Measurements from ENCODE around the gene CAPZB.

Gene CAPZB

DNA sequence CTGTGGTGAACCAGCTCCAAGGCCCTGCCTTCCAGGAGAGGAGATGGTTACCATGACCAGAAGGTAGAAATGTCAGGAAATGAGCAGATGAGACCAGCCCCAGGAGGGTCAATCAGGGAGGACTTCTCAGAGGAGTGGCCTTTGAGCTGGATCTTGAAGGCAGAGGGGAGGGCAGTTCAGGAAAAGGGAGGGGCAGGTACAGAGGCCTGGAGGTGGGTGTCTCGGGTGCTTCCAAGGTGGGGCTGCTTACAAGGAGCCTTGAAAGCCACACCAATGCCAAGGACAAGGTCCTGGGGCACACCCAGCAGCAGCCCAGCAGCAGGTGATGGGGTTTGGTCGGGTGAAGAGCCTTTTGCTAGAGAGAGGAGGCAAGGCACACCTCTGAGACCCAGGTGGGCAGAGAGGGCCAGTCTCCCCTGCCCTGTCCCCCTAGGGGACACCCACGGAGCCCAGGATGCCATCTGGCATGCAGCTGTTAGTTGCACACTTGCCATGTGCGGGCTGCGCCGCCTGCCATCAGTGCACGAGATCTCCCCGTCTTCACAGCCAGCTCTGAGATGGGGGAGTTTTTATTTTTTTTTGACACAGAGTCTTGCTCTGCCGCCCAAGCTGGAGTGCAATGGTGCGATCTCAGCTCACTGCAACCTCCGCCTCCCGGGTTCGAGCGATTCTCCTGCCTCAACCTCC, 154.7 kb downstream of the CAPZB start:
- TF ChIP-seq, protein P1, sequence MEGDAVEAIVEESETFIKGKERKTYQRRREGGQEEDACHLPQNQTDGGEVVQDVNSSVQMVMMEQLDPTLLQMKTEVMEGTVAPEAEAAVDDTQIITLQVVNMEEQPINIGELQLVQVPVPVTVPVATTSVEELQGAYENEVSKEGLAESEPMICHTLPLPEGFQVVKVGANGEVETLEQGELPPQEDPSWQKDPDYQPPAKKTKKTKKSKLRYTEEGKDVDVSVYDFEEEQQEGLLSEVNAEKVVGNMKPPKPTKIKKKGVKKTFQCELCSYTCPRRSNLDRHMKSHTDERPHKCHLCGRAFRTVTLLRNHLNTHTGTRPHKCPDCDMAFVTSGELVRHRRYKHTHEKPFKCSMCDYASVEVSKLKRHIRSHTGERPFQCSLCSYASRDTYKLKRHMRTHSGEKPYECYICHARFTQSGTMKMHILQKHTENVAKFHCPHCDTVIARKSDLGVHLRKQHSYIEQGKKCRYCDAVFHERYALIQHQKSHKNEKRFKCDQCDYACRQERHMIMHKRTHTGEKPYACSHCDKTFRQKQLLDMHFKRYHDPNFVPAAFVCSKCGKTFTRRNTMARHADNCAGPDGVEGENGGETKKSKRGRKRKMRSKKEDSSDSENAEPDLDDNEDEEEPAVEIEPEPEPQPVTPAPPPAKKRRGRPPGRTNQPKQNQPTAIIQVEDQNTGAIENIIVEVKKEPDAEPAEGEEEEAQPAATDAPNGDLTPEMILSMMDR (IDR thresholded peaks at IDR 0.05) = no peak

DNA sequence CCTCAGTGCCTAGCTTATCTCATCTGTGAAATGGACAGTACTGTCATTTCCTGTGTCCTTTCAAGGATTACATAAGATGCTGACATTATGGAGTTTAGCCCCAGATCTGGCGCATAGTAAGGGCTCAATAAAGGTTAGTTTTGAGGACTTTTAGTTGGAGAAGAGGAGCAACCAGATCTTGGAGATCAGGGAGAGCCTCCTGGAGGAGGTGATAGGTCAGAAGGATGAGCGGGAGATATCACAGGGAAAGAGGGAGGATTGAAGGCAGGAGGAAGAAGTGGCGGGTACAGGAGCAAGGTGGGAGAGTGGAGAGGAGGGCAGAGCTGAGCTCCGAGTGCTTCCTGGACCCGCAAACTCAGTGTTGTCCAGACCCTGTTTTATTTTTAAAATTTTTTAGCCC, 155.7 kb downstream of the CAPZB start:
- TF ChIP-seq, protein P1 (IDR thresholded peaks at IDR 0.05) = no peak

DNA sequence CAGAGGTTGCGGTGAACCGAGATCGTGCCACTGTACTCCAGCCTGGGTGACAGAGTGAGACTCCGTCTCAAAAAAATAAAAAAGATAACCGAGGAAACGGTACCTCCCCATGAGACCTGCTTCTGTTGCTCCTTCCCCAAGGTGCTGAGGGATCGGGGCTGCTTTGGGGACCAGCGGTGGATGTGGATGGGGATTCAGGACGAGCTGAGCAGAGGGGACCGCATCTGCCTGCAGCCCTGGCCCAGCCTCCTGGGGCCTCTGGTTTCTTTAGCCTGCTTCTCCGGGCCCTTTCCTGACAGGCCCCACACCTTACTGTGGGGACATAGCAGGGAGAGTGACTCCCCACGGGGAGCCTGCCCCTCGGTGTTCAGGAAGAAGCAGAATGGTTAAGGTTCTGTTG, 156.2 kb downstream of the CAPZB start:
- TF ChIP-seq, protein P1 (IDR thresholded peaks at IDR 0.05) = no peak

DNA sequence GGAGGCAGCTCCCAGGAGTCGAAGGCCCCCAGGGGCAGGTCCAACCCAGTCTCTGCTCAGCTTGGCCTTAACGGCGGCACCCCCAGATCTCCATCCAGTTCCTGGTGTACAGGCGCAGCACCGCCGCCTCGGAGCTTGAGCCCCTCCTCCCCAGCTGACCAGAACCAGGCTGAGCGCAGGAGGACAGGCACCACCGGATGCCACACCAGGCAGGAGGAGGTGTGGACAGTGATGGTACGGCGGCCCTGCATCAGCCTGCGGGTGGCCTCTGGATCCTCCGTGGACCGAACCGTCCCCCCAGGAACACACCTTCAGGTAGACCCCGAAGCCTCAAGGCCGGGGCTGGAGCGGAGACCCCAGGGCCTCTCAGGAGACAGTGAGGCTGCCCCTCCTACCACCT, 156.9 kb downstream of the CAPZB start:
- TF ChIP-seq, protein P1 (IDR thresholded peaks at IDR 0.05) = no peak

DNA sequence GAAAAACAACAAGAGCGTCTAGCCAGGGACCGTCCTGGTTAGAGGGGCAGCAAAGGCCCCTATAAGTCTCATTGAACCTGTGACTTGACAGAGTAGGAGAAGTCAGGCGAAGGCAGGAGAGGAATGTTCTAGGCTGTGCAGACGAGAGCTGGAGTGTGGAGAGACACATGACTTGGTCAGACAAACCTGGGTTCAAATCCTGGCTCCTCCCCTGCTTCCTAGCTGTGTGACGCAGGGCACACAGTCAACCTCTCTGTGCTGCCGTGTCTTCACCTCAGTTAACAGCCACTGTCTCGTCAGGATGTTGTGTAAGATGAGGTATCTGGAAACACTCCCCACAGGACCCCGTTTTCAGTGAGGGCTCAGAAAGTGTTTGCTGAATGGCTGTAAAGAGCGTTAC, 157.6 kb downstream of the CAPZB start:
- TF ChIP-seq, protein P1 (IDR thresholded peaks at IDR 0.05) = no peak

DNA sequence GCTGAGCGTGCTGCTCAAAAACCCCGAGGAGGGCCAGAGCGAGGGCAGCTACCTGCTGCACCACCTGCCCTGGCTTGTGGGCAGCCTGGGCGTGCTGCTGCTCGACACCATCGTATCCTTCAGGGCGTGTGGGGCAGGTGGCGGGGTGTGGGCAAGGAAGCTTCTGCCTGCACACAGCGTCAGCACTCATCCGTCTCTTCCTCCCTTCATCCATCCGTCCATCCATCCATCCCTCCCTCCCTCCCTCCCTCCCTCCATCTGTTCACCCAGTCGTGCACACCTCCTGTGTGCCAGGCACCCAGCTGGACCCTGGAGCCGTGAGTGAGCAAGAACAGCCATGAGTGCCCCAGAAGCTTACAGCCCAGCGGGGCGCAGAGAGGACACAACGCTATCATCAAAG, 158.0 kb downstream of the CAPZB start:
- TF ChIP-seq, protein P1 (IDR thresholded peaks at IDR 0.05) = no peak

DNA sequence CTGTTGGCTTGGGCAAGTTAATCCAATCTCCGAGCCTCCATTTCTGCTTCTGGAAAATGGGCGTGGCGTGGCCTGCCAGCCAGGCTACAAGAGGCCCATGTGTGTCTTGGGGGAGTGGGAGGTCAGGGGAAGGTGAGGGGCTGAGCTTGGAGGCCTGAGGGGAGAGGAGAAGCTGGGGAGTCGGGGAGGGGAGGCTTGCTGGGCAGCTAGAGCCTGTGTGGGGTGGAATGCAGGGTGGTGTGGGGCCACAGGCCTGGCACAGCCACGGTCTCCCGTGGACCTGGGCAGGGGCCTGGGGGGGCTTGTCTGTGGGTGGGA, 158.6 kb downstream of the CAPZB start:
- TF ChIP-seq, protein P1 (IDR thresholded peaks at IDR 0.05) = no peak
